HTERT RPE-1 (cell line): ENCODE measurements around the gene BFSP2.
"Not testable (repeated sequence)": the region's sequence is repeated elsewhere in the genome, so short reads cannot be mapped to it uniquely, and the experiment has no call there.

Experiments used
- in situ Hi-C: fragments of 300-500 bp; cut with MboI; formaldehyde crosslinking; loops from 4 replicates; pipeline ENCODE4 v1.14.3; 2020; ENCODE audit warnings: low sequenced_read_pairs

The BFSP2 gene

GRCh38 chr3:133477487-133477886 lies 77.6 kb downstream of the BFSP2 start:
- in situ Hi-C loops: no loop called here

DNA sequence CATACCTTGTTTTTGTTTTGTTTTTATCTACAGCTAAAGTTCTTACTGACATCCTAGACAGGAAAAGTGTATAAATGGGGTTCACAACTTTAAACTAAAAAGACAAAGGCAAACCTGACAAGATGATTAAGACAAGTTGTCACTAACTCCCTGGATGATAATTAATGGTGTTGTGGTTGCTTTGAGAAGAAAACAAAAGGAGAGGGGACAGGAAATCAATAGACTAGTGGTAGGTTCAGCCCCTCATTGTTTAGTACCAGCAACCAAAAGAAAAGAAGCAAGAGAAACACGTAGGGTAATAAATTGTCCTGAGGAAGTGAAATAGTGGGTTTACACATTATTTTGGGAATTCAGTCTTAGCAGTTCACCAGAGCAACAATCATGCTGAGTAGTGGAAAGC lies 78.8 kb downstream of the BFSP2 start:
- in situ Hi-C loops: no loop called here

DNA sequence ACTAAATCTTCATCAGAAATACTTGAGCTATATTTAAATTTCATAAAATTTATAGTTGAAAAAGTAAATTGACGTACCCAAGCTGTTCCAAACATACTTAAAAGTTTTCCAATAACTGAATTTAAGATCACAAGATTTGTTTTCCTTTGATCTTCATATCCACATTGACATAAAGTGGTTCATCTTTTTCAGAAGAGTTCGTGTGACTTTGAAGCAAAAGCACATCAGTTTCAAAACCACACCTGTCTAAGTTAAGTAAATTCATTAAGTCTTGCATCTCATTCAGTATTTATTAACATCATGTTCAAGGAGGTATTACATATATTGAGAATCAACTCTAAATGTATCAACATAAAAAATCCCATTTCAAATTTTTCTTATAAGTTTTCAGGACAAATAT lies 79.5 kb downstream of the BFSP2 start:
- in situ Hi-C loops: no loop called here

GRCh38 chr3:133479895-133480669 lies 80.2 kb downstream of the BFSP2 start:
- in situ Hi-C loops: no loop called here

DNA sequence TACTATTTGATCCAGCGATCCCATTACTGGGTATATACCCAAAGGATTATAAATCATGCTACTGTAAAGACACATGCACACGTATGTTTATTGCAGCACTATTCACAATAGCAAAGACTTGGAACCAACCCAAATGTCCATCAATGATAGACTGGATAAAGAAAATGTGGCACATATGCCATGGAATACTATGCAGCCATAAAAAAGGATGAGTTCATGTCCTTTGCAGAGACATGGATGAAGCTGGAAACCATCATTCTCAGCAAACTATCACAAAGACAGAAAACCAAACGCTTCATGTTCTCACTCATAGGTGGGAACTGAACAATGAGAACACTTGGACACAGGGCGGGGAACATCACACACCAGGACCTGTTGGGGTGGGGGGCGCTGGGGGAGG lies 82.6 kb downstream of the BFSP2 start:
- in situ Hi-C loops: not testable (repeated sequence)

DNA sequence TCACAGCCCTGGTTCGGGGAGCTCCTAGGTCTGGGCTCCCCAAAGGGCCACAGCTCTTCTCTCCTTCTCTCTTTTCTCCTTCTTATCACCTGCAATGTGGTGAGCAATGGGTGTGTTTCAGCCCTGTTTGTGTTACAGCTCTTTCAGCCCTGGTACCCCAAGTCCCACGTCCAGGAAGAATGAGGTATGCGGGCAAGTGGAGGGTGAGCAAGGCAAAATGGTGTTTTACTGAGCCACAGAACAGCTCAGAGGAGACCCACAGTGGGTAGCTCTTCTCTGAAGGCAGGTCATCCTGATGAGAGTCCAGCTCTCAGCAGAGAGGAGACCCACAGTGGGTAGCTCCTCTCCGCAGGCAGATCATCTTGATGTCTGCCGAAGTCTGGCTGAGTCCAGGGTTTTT lies 86.8 kb downstream of the BFSP2 start:
- in situ Hi-C loops: no loop called here

DNA sequence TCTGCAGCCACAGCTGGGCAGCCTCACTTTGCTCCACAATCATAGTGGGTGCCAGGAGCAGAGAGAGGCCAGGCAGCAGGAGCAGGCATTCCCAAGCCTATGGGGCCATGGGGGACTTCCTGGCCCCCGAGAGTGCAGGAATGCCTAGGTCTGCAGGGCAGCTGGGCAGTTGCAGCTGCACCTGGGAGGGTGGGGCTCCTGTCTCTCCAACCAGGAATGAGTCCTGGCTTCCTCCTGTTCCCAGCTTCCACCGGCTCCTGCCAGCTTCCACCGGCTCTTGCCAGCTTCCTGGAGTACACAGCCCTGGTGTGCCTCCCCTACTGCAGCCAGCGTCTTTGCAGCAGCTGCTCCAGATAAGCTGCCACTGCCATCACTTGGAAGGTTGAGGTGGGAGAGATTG lies 87.3 kb downstream of the BFSP2 start:
- in situ Hi-C loops: no loop called here

- in situ Hi-C loops: no loop called here
These were observed 88.2 kb downstream of the BFSP2 start for GRCh38 chr3:133487920-133488540.

- in situ Hi-C loops: no loop called here
These were observed 89.0 kb downstream of the BFSP2 start for GRCh38 chr3:133488785-133489367.

DNA sequence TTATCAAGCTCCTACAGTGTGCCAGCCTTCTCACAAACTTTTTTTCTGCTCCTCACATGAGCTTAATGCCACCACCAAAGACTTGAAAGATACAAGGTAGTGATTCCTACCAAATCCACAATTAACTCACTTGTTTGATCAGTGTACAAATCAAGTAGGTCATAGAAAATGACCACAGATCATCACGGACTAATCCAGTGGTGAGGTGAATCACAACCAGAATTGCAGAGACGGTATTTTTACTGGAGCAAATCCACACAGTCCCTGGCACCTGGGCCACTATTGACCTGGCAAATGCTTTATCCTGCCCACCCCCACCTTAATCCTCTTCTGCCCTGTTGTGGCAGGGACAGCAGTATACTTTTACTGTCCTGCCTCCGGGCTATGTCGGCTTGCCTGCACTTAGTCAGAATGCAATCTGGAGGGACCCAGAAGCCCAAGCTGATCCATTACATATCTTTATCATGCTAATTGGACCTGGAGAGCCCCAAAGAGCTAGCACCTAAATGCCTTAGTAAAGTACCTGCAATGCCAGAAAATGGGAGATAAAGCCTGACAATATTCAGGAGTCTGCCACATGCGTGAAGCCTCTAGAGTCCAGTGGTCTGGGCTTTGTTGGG lies 89.7 kb downstream of the BFSP2 start:
- in situ Hi-C loops: no loop called here

GRCh38 chr3:133490468-133491351 lies 90.9 kb downstream of the BFSP2 start:
- in situ Hi-C loops: no loop called here

DNA sequence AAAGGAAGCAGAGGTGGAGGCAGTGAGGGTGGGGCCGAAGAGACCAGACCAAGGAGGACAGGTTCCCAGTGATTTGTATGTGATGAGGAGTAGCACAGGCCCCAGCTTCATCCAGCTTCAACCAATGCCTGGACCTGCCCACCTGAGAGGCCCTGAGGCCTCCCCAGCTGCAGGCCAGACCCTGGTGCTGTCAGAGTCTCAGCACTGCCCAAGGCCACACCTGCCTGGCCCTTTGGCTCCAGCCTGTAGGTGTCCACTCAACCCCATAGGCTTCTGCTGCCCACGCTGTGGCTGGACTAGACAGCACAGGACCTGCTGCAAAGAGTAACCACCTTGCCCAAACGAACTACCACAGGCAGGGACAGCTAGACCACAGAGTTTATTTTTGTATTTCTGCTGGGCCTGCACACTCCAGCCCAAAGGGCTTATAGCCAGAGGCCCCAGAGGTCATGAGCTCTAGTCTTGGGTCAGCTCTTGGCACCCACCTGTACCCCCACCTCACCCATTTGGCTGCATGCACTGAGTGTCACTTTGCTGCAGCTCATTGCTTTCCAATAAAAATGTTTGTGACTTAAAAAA lies 91.7 kb downstream of the BFSP2 start:
- in situ Hi-C loops: no loop called here

- in situ Hi-C loops: no loop called here
These were observed 92.4 kb downstream of the BFSP2 start for GRCh38 chr3:133492159-133492741.

DNA sequence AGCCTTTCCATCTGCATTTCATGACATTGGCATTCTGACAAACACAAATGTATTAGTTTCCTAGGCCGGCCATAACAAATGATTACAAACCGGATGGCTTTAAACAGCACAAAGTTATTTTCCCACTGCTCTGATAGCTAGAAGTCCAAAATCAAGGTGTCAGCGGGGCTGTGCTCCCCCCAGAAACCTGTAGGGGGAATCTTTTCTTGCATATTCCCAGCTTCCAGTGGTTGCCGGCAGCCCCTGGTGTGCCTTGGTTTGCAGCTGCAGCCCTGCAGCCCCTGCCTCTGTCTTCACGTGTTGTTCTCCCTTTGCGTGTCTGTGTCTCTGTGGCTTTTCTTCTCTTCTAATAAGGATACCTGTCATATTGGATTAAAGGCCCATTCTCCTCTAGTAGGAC lies 94.6 kb downstream of the BFSP2 start:
- in situ Hi-C loops: no loop called here

DNA sequence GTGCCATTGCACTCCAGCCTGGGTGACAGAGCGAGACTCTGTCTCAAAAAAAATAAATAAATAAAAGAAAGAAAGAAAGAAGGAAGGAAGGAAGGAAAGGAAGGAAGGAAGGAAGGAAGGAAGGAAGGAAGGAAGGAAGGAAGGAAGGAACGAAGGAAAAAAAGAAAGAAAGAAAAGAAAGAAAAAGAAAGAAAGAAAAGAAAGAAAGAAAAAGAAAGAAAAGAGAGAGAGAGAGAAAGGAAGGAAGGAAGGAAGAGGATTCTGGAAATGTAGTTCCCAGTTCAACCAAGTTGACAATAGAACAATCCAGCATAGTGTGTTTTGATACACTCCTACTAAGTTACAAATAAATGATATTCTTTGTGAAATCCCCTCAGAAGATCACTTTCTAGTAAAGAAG lies 102.7 kb downstream of the BFSP2 start:
- in situ Hi-C loops: not testable (repeated sequence)

- in situ Hi-C loops: no loop called here
These were observed 103.6 kb downstream of the BFSP2 start for GRCh38 chr3:133503409-133503808.

GRCh38 chr3:133504736-133505135 lies 104.9 kb downstream of the BFSP2 start:
- in situ Hi-C loops: no loop called here

DNA sequence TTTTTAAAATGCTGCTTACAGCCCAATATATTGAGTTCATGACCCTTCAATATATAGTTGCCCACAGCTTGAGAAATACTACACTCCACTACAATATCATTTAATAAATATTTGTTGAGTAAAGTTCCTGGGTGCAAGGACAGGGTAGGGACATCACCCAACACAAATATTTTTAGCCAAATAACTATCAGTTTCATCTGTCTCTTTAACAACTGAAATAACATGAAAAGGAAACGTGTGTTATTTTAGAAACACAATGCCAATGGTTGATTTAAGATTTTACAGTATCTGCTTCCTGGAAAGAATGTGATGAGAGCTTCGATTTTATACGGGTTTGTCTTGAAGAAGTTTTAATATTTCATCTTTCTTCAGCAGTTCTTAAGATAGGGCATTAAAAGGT lies 106.0 kb downstream of the BFSP2 start:
- in situ Hi-C loops: no loop called here

- in situ Hi-C loops: no loop called here
These were observed 106.5 kb downstream of the BFSP2 start for GRCh38 chr3:133506215-133506901.

DNA sequence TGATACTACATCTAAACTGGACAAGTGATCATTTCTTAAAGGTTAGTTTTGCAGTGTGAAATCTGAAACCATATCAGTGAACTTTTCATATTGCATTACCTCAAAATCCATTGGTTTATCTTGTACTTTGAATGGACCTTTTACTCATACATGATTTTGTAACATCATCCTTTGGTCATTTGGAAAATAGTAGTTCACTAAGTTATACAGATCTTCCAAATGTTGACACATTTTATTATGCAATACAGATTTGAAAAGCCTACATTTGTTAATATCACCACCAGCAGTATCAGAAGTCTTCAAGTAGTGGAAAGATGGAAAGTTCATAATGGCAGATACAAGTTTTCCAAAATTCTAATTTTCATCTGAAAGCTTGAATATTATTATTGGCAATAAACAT lies 109.6 kb downstream of the BFSP2 start:
- in situ Hi-C loops: no loop called here
